Endodermal cell (in vitro differentiated cells): ENCODE data around the gene EPC2. TPM values are rescaled to one million over a fixed set of nuclear protein-coding genes. Genes with fewer than 3 reads are reported as not detected.
"Not testable (repeated sequence)": the region's sequence is repeated elsewhere in the genome, so short reads cannot be mapped to it uniquely, and the experiment has no call there.

Experiments
- DNase-seq: peaks from one replicate; pipeline ENCODE4 v3.0.0-alpha.2; 2017
- H3K27ac ChIP-seq: 2 replicates; pipeline ENCODE4 v1.5.1; 2013; ENCODE audit warnings: mild to moderate bottlenecking, low read depth, low read length, moderate library complexity
- H3K27me3 ChIP-seq: 2 replicates; pipeline ENCODE4 v1.6.1; 2013; ENCODE audit warnings: mild to moderate bottlenecking, low read length, moderate library complexity; ENCODE audit not compliant: insufficient read depth, control insufficient read depth, poor library complexity, severe bottlenecking
- H3K36me3 ChIP-seq: 2 replicates; pipeline ENCODE4 v1.7.0; 2013; ENCODE audit warnings: mild to moderate bottlenecking, low read length, moderate library complexity; ENCODE audit not compliant: control insufficient read depth, insufficient read depth
- H3K4me1 ChIP-seq: one replicate; pipeline ENCODE4 v1.7.0; 2013; ENCODE audit warnings: low read length; ENCODE audit not compliant: control insufficient read depth, insufficient read depth
- H3K4me3 ChIP-seq: 2 replicates; pipeline ENCODE4 v1.5.1; 2013; ENCODE audit warnings: mild to moderate bottlenecking, low read length, moderate library complexity
- H3K9ac ChIP-seq: 2 replicates; pipeline ENCODE4 v1.6.1; 2013; ENCODE audit warnings: mild to moderate bottlenecking, low read length, moderate library complexity; ENCODE audit not compliant: poor library complexity, severe bottlenecking; ENCODE audit errors: extremely low read depth
- H3K9me3 ChIP-seq: 2 replicates; pipeline ENCODE4 v1.6.1; 2013; ENCODE audit warnings: mild to moderate bottlenecking, low read length, moderate library complexity; ENCODE audit not compliant: control insufficient read depth
- H3K27ac Mint-ChIP-seq: 2 replicates; pipeline ENCODE4 v1.8.0; 2020; ENCODE audit warnings: mixed read lengths
- H3K27me3 Mint-ChIP-seq: 2 replicates; pipeline ENCODE4 v1.8.0; 2021; ENCODE audit warnings: mild to moderate bottlenecking, mixed read lengths; ENCODE audit not compliant: insufficient read depth
- H3K36me3 Mint-ChIP-seq: 2 replicates; pipeline ENCODE4 v1.8.0; 2020; ENCODE audit warnings: low read depth, mixed read lengths
- H3K4me1 Mint-ChIP-seq: 2 replicates; pipeline ENCODE4 v1.8.0; 2020; ENCODE audit warnings: mixed read lengths
- H3K4me3 Mint-ChIP-seq: 2 replicates; pipeline ENCODE4 v1.8.0; 2020; ENCODE audit warnings: mild to moderate bottlenecking, moderate library complexity, mixed read lengths
- H3K9me3 Mint-ChIP-seq: 2 replicates; pipeline ENCODE4 v1.8.0; 2020; ENCODE audit warnings: mild to moderate bottlenecking, mixed read lengths
- WGBS, 2 experiments: methylation state at CpG; one replicate each; pipeline versions ENCODE4 v1.1.5 to v1.1.7; 2013; ENCODE audit warnings: missing lambda C conversion rate in 2 of 2, mixed read lengths in 1 of 2; ENCODE audit not compliant: insufficient coverage in 1 of 2, insufficient read length in 1 of 2; 5-methylcytosine and 5-hydroxymethylcytosine counted together
- total RNA-seq, 2 donors: library from RNA; stranded (reverse); fragmentation: NEBNext Ultra II Directional in 1 of 2; extraction: Animal tissue kit (Norgen Biotek cat#: 25700) in 1 of 2; gene quantifications; 2 replicates in 1 of 2; 3 replicates in 1 of 2; pipeline ENCODE4 v1.2.1, GENCODE V29; 2021
- TF ChIP-seq, protein P1 (sequence below): fragments of 200-600 bp; sonication (generic); conservative IDR thresholded peaks from 2 replicates; pipeline ENCODE4 v1.5.0; 2021; ENCODE audit warnings: antibody characterized with exemption, mild to moderate bottlenecking

The EPC2 gene
- total RNA-seq, 2 donors from 2014 or later = 23.0 to 32.0 TPM

DNA sequence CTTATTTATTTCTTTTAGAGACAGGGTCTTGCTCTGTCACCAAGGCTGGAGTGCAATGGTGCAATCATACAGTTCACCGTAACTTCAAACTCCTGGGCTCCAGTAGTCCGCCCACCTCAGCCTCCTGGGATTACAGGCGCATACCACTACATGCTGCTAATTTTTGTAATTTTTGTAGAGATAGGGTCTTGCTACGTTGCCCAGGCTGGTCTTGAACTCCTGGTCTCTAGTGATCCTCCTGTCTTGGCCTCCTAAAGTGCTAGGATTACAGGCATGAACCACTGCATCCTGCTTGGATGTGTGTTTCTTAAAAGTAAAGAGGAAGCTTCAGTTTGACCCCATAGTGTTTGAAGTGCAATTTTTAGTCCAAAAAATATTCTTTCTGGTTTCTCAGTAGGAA lies 125.5 kb downstream of the EPC2 start:
- DNase-seq = no peak
- no peak overlapping the region for H3K4me3 Mint-ChIP-seq
- no peaks in the 10 kb centered on the region for H3K9me3 Mint-ChIP-seq
- no peaks in the 10 kb centered on the region for H3K27me3 ChIP-seq
- H3K27me3 Mint-ChIP-seq = no peaks in the 10 kb centered on the region
- no peak overlapping the region for H3K27ac Mint-ChIP-seq
- no peaks in the 10 kb centered on the region for H3K9me3 ChIP-seq
- no peak overlapping the region for H3K27ac ChIP-seq
- 93 to 96% methylated on average over 3 to 4 of the region's 4 CpGs for WGBS, 2 experiments
- no peak overlapping the region for H3K9ac ChIP-seq
- H3K4me1 ChIP-seq = no peaks in the 10 kb centered on the region
- H3K4me3 ChIP-seq = no peak overlapping the region
- peaks cover 53% of the 10 kb centered on the region for H3K36me3 ChIP-seq
- TF ChIP-seq, protein P1, sequence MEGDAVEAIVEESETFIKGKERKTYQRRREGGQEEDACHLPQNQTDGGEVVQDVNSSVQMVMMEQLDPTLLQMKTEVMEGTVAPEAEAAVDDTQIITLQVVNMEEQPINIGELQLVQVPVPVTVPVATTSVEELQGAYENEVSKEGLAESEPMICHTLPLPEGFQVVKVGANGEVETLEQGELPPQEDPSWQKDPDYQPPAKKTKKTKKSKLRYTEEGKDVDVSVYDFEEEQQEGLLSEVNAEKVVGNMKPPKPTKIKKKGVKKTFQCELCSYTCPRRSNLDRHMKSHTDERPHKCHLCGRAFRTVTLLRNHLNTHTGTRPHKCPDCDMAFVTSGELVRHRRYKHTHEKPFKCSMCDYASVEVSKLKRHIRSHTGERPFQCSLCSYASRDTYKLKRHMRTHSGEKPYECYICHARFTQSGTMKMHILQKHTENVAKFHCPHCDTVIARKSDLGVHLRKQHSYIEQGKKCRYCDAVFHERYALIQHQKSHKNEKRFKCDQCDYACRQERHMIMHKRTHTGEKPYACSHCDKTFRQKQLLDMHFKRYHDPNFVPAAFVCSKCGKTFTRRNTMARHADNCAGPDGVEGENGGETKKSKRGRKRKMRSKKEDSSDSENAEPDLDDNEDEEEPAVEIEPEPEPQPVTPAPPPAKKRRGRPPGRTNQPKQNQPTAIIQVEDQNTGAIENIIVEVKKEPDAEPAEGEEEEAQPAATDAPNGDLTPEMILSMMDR = no peak
- H3K36me3 Mint-ChIP-seq = peaks cover 36% of the 10 kb centered on the region
- no peaks in the 10 kb centered on the region for H3K4me1 Mint-ChIP-seq

DNA sequence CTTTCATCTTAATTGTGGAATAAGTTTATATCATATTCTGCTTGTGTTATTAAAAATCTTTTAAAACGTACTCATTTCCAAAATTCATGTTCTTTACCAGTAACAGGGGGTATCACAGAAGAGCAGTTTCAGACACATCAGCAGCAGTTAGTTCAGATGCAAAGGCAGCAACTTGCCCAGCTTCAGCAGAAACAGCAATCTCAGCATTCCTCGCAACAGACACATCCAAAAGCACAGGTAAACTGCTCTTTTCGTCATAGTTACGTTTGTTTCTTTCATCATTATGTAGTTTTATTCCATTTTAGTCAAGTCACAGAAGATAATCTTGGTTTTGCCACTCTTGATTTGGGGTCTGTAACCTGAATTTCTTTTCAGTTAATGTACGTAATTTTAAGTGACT lies 137.0 kb downstream of the EPC2 start:
- H3K36me3 ChIP-seq = peaks cover 44% of the 10 kb centered on the region
- Mint-ChIP-seq H3K4me3 (no peak overlapping the region), H3K4me1 (no peaks in the 10 kb centered on the region), H3K36me3 (peaks cover 34% of the 10 kb centered on the region), H3K27me3 (no peaks in the 10 kb centered on the region), H3K9me3 (no peaks in the 10 kb centered on the region), H3K27ac (no peak overlapping the region)
- no peaks in the 10 kb centered on the region for H3K4me1 ChIP-seq
- DNase-seq = no peak
- H3K27ac ChIP-seq = no peak overlapping the region
- no peaks in the 10 kb centered on the region for H3K9me3 ChIP-seq
- H3K9ac ChIP-seq = no peak overlapping the region
- TF ChIP-seq, protein P1 = no peak
- no peak overlapping the region for H3K4me3 ChIP-seq
- 92% methylated on average over 5 of the region's 5 CpGs; no CpG with 5 or more reads in 1 of the 2 experiments for WGBS, 2 experiments
- H3K27me3 ChIP-seq = no peaks in the 10 kb centered on the region

DNA sequence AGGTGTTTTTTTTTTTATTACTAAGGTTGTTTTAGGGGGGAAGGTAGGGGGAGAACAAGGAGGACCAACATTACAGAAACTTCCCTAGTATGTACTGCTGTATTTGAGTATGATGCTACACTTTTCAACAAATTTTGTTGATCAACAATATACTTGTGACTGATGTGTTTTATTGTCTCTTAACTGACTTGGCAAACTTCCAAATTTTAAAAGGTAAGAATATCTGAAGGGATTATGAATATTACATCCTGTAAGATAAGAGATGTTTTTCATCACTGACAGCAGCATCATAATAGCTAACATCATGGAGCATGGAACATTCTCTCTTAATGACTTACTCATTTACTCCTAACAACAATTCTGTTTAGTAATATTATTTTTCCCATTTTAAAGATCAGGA lies 144.5 kb downstream of the EPC2 start:
- Mint-ChIP-seq H3K4me3 (no peak overlapping the region), H3K4me1 (peaks cover 15% of the 10 kb centered on the region), H3K27ac (no peak overlapping the region), H3K9me3 (no peaks in the 10 kb centered on the region), H3K27me3 (no peaks in the 10 kb centered on the region), H3K36me3 (peaks cover 21% of the 10 kb centered on the region)
- no peaks in the 10 kb centered on the region for H3K27me3 ChIP-seq
- H3K4me1 ChIP-seq = no peaks in the 10 kb centered on the region
- H3K9me3 ChIP-seq = no peaks in the 10 kb centered on the region
- DNase-seq = no peak
- no peak overlapping the region for H3K4me3 ChIP-seq
- TF ChIP-seq, protein P1 = no peak
- H3K36me3 ChIP-seq = peaks cover 49% of the 10 kb centered on the region
- no peak overlapping the region for H3K9ac ChIP-seq
- H3K27ac ChIP-seq = no peak overlapping the region

DNA sequence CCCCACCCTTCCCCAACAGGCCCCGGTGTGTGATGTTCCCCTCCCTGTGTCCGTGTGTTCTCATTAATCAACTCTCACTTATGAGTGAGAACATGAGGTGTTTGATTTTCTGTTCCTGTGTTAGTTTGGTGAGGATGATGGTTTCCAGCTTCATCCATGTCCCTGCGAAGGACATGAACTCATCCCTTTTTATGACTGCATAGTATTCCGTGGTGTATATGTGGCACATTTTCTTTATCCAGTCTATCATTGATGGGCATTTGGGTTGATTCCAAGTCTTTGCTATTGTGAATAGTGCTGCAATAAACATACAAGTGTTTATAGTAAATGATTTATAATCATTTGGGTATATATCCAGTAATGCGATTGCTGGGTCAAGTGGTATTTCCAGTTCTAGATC lies 145.6 kb downstream of the EPC2 start:
- 82 to 99% methylated on average over 2 to 5 of the region's 5 CpGs for WGBS, 2 experiments
- H3K27ac Mint-ChIP-seq = not testable (repeated sequence)

More for the DNA sequence above, 145.6 kb downstream of the EPC2 start:
- H3K4me1 ChIP-seq, DNase-seq, H3K4me3 ChIP-seq, H3K9me3 ChIP-seq, H3K27me3 Mint-ChIP-seq, H3K9me3 Mint-ChIP-seq, H3K27me3 ChIP-seq, H3K9ac ChIP-seq, H3K27ac ChIP-seq, H3K4me3 Mint-ChIP-seq: not testable (repeated sequence)
- H3K4me1 Mint-ChIP-seq = peaks cover 15% of the 10 kb centered on the region
- peaks cover 11% of the 10 kb centered on the region for H3K36me3 Mint-ChIP-seq
- H3K36me3 ChIP-seq = peaks cover 38% of the 10 kb centered on the region
